ENCODE results near the gene AFM.

AFM gene

DNA sequence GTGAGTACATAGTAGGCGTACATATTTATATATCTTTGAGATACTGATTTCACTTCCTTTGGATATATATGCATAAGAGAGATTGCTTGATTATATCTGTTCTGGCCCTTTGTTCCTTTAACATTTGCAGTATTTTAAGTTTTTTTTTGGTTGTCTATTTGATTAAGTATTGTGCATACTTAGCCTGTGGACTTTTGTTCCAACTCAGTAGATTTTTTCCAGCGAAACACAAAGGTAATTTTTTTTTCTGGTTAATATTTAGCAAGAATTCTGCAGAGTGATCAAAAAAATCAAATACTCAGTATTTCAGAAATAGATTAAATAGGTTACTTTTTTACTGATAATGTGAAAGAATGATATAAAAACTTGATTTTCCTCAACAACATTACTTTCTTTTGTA lies at the start of gene AFM:
AFM (plus strand) TSS at position 388 of the 400 bp plus-strand sequence. CDS start 31 bp downstream, outside the sequence.
- DNase-seq, result no peak

DNA sequence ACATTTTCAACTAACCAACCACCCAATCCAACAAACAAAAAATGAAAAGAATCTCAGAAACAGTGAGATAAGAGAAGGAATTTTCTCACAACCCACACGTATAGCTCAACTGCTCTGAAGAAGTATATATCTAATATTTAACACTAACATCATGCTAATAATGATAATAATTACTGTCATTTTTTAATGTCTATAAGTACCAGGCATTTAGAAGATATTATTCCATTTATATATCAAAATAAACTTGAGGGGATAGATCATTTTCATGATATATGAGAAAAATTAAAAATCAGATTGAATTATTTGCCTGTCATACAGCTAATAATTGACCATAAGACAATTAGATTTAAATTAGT lies 49.8 kb upstream of the AFM start:
- DNase-seq, result no peak

DNA sequence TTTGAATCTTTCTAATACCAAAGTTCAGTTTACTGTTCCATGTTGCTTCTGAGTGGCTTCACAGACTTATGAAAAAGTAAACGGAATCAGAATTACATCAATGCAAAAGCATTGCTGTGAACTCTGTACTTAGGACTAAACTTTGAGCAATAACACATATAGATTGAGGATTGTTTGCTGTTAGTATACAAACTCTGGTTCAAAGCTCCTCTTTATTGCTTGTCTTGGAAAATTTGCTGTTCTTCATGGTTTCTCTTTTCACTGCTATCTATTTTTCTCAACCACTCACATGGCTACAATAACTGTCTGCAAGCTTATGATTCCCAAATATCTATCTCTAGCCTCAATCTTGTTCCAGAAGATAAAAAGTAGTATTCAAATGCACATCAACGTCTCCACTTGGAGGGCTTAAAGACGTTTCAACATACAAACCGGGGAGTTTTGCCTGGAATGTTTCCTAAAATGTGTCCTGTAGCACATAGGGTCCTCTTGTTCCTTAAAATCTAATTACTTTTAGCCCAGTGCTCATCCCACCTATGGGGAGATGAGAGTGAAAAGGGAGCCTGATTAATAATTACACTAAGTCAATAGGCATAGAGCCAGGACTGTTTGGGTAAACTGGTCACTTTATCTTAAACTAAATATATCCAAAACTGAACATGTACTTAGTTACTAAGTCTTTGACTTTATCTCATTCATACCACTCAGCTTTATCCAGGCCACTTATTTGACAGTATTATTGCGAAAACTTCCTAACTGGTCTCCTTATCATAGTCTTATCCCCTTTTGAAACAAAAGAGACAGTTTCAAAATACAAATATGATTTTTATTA lies 49.2 kb upstream of the AFM start:
- no peak for DNase-seq

- DNase-seq, result no peak
Measured at GRCh38 chr4:73433140-73433539, 48.4 kb upstream of the AFM start.

- DNase-seq, result peak in 1 of 2 experiments; percentile 12
Measured at GRCh38 chr4:73434311-73434710, 47.2 kb upstream of the AFM start.

- no peak for DNase-seq
Measured at GRCh38 chr4:73435984-73436383, 45.6 kb upstream of the AFM start, which contains the start of gene AFP. TSS of gene AFP (plus strand) at chr4:73436221. CDS start at chr4:73436263, 42 bp downstream.

DNA sequence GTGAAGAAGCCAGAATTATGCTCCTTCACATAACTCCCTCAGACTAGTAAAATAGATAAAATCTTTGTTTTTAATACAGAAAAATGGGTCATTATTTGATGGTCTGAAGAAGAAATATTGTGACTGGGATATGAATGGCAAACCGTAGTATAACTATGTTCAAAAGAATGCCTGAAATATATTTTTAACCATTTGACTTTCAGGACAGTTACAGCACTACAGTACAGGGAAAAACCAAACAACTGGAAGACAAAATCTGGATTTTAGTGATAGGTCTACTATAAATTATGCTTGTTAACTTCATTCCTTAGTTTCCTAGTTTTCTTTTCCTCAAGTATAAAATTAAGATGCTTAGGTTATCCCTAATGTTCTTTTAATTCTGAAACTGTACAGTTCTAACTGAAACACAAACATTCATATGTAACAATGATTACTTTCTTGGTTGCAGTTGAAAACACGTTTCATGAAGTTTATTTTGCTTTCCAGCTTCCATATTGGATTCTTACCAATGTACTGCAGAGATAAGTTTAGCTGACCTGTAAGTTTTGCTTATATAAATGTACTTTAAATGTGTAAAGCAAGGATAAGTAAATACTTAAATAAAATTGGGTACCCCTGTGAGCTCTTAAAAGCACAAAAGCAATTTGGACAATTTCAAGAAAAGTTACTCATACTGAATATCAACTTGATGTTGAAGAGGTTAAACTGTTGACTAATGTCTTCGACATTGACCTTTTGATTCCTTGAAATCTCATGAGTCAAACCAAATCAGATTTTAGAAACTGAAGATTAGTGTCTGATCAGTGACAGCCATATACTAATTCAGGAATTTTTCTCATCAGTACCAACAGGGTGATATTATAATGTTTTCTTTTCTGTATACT lies 44.6 kb upstream of the AFM start:
- no peak for DNase-seq

DNA sequence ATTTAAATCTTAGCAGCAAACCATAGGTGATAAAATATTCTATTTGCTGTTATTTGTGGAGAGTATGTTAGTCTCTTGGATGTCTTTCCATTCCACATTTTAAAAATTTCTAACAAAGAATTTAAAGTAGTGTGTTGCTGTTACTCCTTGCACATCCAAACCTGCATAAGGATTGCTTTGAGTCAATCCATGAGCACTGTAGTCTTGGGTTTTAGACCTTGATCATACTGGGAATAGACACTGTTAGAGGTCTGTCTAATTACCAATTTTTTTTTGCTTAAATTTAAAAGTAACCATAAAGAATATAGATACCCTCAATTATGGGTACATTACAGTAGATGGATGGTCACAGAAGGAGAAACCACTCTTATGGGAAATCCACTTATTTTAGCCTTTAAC lies 44.0 kb upstream of the AFM start:
- DNase-seq, result no peak

- DNase-seq, result no peak
Measured at GRCh38 chr4:73438048-73438447, 43.5 kb upstream of the AFM start.

DNA sequence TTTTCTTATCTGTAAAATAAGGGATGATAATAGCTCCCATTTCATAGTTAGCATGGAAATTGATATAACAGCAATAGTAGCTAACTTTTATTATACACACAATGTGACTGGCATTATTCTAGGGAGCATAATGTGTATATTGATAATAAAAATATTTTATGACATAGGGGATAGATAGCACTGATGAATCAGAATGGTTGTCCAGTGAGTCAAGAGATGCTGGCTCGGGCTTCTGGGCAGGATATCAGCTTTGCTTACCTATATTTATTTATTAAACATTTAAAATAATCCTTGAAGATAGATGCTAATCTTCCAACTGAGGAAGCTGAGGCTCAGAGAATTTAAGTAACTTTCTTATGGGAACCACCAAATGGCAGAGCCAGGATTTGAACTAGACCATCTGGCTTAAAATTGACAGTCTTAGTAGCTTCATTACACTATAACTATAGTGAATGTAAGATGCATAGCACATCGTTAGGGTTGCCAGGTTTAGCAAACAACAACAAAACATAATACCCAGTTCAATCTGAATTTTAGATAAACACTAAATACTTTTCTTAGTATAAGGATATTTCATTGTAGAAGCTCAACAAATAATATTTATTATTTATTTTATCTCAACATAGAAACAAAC lies 42.8 kb upstream of the AFM start:
- DNase-seq, result no peak

- no peak for DNase-seq
Measured at GRCh38 chr4:73439445-73439844, 42.1 kb upstream of the AFM start.

GRCh38 chr4:73439991-73440390 lies 41.6 kb upstream of the AFM start:
- DNase-seq, result no peak

GRCh38 chr4:73440653-73441052 lies 40.9 kb upstream of the AFM start:
- DNase-seq, result no peak

DNA sequence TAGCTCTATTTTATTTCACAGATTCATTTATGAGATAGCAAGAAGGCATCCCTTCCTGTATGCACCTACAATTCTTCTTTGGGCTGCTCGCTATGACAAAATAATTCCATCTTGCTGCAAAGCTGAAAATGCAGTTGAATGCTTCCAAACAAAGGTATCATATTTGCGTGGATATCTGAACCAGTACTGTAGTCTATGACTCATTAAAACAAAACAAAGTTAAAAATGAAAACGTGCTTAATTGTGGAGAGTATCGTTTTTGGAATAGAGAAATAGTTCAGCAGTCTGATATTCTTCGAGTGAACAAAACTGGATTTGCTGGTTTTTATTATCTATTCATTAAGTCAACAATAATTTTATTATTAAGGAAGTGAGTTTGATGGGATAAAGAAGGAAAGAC lies 39.3 kb upstream of the AFM start:
- DNase-seq, result no peak

DNA sequence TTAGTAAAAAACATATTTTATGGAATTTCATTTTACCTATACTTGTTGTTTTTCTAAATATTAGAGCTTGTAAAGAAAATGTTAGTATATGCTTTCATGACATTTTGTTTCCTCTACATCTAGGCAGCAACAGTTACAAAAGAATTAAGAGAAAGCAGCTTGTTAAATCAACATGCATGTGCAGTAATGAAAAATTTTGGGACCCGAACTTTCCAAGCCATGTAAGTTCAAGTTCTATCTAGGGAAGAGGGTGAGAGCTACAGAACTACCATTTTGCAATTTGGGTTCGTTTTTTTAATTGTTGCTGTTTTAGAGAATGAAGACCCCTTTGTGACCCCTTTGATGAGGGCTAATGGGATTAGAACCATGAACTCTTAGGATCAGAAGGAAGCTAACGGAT lies 38.3 kb upstream of the AFM start:
- DNase-seq, result no peak

- no peak for DNase-seq
Measured at GRCh38 chr4:73445383-73446335, 35.9 kb upstream of the AFM start.

DNA sequence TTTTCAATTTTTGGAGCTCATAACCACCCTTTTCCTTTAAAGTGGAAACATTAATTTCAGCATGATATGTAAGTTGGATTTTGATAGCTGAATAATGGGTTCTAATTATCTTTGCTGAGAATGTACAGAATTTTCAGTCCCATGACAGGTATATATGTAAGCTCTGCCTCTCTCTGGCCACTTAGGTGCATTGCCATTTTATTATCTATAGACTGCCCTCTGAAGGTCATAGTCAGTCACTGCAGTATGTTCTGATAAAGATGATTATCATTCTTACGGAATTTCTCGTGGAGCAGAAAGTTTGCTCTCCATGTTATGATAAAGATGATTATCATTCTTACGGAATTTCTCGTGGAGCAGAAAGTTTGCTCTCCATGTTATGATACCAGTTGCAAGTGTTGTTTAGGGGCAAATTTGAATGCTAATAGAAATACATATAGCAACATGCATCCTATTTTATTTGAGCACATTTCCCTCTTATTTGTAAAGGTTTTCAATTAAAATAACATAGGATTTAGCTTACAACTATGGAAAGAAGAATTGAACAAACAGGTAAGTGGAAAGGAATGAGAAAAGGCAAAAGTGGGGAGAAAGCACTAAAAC lies 35.1 kb upstream of the AFM start:
- DNase-seq, result peak; percentile 45 to 77

DNA sequence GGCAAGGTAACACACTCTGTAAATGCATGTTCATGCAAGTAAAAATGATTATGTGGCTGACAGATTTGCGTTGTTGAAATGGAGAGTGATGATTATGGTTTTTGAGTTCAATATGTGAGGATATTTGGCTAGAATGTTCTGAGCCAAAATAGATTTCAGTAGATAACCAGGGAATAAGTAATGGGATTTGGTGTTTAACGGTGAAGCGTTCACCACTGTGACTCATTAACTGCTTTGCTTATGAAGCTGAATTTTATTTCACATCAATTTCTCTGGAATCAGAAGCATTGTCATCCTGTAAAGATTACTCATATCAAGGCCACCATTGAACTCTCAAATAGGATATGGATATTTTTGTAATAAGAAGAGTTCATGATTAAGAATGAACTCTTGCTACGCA lies 33.9 kb upstream of the AFM start:
- no peak for DNase-seq

- DNase-seq, result peak; percentile 56 to 71
Measured at GRCh38 chr4:73448448-73449203, 32.9 kb upstream of the AFM start.

GRCh38 chr4:73450398-73451004 lies 31.0 kb upstream of the AFM start:
- peak; percentile 13 to 59 for DNase-seq

GRCh38 chr4:73451404-73451803 lies 30.1 kb upstream of the AFM start:
- no peak for DNase-seq
